Epithelial cell of proximal tubule (primary cell): ENCODE measurements around the gene HELZ. TPM values are rescaled to one million over a fixed set of nuclear protein-coding genes. Genes with fewer than 3 reads are reported as not detected.
"Not testable (repeated sequence)": the region's sequence is repeated elsewhere in the genome, so short reads cannot be mapped to it uniquely, and the experiment has no call there.

Experiments used
- DNase-seq: peaks from one replicate; pipeline ENCODE4 v3.0.0-alpha.2; 2011; ENCODE audit warnings: low read depth
- H3K4me3 ChIP-seq: 2 replicates; pipeline ENCODE4 v1.5.1; 2011; ENCODE audit warnings: low read depth, mild to moderate bottlenecking, low read length
- CTCF ChIP-seq: conservative IDR thresholded peaks from 2 replicates; pipeline ENCODE4 v1.5.1; 2012; ENCODE audit warnings: low read depth, mild to moderate bottlenecking, low read length
- total RNA-seq: library from RNA; depleted of rRNA; stranded (reverse); fragments of >200 nt; gene quantifications from 2 replicates; pipeline ENCODE4 v1.2.3, GENCODE V29; 2015

The HELZ gene
- total RNA-seq, 1 donor from 2014 or later: 31.1 TPM

GRCh38 chr17:67150826-67151225 lies 94.2 kb downstream of the HELZ start:
- TF ChIP-seq CTCF: no peak
- no peak for DNase-seq
- H3K4me3 ChIP-seq: no peak overlapping the region

- no peak overlapping the region for H3K4me3 ChIP-seq
- no peak for DNase-seq
- TF ChIP-seq CTCF: no peak
Observed at GRCh38 chr17:67148352-67148751, 96.6 kb downstream of the HELZ start.

- no peak for TF ChIP-seq CTCF
- DNase-seq: no peak
- no peak overlapping the region for H3K4me3 ChIP-seq
Observed at GRCh38 chr17:67145183-67145805, 99.7 kb downstream of the HELZ start.

- no peak for DNase-seq
- TF ChIP-seq CTCF: no peak
- no peak overlapping the region for H3K4me3 ChIP-seq
Observed at GRCh38 chr17:67143318-67143717, 101.7 kb downstream of the HELZ start.

- not testable (repeated sequence) for H3K4me3 ChIP-seq, DNase-seq
Observed at GRCh38 chr17:67142030-67142429, 103.0 kb downstream of the HELZ start.

GRCh38 chr17:67139784-67140665 lies 105.0 kb downstream of the HELZ start:
- DNase-seq: no peak
- TF ChIP-seq CTCF: no peak
- H3K4me3 ChIP-seq: no peak overlapping the region

GRCh38 chr17:67139289-67139688 lies 105.7 kb downstream of the HELZ start:
- no peak for DNase-seq
- no peak overlapping the region for H3K4me3 ChIP-seq
- TF ChIP-seq CTCF: no peak
